Retinal pigment epithelial cell (primary cell): ENCODE results near the gene SNRK.
"Not testable (repeated sequence)": the region's sequence is repeated elsewhere in the genome, so short reads cannot be mapped to it uniquely, and the experiment has no call there.

Source experiments
- DNase-seq: peaks from one replicate; pipeline ENCODE4 v3.0.0-alpha.2; 2010; ENCODE audit warnings: low read depth
- H3K4me3 ChIP-seq: 2 replicates; pipeline ENCODE4 v1.5.1; 2011; ENCODE audit warnings: mild to moderate bottlenecking, low read length, control low read depth, moderate library complexity
- CTCF ChIP-seq: conservative IDR thresholded peaks from 2 replicates; pipeline ENCODE4 v1.5.1; 2011; ENCODE audit warnings: low read depth, low read length, control low read depth, inconsistent platforms

The SNRK gene

GRCh38 chr3:43348350-43348749 lies 62.0 kb downstream of the SNRK start:
- H3K4me3 ChIP-seq = no peak overlapping the region
- TF ChIP-seq CTCF = no peak
- no peak for DNase-seq

- no peak overlapping the region for H3K4me3 ChIP-seq
- DNase-seq = no peak
- TF ChIP-seq CTCF = no peak
Observed at GRCh38 chr3:43348852-43349574, 62.7 kb downstream of the SNRK start.

- no peak for DNase-seq
- H3K4me3 ChIP-seq = no peak overlapping the region
- TF ChIP-seq CTCF = no peak
Observed at GRCh38 chr3:43349716-43350115, 63.4 kb downstream of the SNRK start.

- DNase-seq = no peak
- TF ChIP-seq CTCF = no peak
- no peak overlapping the region for H3K4me3 ChIP-seq
Observed at GRCh38 chr3:43353393-43353792, 67.1 kb downstream of the SNRK start.

GRCh38 chr3:43353923-43354670 lies 67.8 kb downstream of the SNRK start:
- no peak for DNase-seq
- TF ChIP-seq CTCF = no peak

GRCh38 chr3:43356033-43356432 lies 69.7 kb downstream of the SNRK start:
- not testable (repeated sequence) for DNase-seq, H3K4me3 ChIP-seq

More at GRCh38 chr3:43353923-43354670, 67.8 kb downstream of the SNRK start:
- no peak overlapping the region for H3K4me3 ChIP-seq

GRCh38 chr3:43361077-43361476 lies 74.7 kb downstream of the SNRK start:
- no peak overlapping the region for H3K4me3 ChIP-seq
- TF ChIP-seq CTCF = no peak

More at GRCh38 chr3:43361077-43361476, 74.7 kb downstream of the SNRK start:
- DNase-seq = no peak
